Measurements from ENCODE around the gene FBLN1.

FBLN1 gene

GRCh38 chr22:45576730-45577464 is 74.2 kb downstream of the FBLN1 start (continued):
- TF ChIP-seq, protein P1, sequence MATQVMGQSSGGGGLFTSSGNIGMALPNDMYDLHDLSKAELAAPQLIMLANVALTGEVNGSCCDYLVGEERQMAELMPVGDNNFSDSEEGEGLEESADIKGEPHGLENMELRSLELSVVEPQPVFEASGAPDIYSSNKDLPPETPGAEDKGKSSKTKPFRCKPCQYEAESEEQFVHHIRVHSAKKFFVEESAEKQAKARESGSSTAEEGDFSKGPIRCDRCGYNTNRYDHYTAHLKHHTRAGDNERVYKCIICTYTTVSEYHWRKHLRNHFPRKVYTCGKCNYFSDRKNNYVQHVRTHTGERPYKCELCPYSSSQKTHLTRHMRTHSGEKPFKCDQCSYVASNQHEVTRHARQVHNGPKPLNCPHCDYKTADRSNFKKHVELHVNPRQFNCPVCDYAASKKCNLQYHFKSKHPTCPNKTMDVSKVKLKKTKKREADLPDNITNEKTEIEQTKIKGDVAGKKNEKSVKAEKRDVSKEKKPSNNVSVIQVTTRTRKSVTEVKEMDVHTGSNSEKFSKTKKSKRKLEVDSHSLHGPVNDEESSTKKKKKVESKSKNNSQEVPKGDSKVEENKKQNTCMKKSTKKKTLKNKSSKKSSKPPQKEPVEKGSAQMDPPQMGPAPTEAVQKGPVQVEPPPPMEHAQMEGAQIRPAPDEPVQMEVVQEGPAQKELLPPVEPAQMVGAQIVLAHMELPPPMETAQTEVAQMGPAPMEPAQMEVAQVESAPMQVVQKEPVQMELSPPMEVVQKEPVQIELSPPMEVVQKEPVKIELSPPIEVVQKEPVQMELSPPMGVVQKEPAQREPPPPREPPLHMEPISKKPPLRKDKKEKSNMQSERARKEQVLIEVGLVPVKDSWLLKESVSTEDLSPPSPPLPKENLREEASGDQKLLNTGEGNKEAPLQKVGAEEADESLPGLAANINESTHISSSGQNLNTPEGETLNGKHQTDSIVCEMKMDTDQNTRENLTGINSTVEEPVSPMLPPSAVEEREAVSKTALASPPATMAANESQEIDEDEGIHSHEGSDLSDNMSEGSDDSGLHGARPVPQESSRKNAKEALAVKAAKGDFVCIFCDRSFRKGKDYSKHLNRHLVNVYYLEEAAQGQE (tag by site-specific recombination; IDR thresholded peaks at IDR 0.05) = no peak
- TF ChIP-seq SALL2 (tag by site-specific recombination; IDR thresholded peaks at IDR 0.05; ENCODE audit: borderline replicate concordance) (no peak), KLF10 (tag by site-specific recombination; IDR thresholded peaks at IDR 0.05) (no peak), ZNF654 (tag by site-specific recombination; IDR thresholded peaks at IDR 0.05; ENCODE audit: low read depth) (no peak), ZNF629 (tag by site-specific recombination; IDR thresholded peaks at IDR 0.05) (no peak), ZNF501 (tag by site-specific recombination; IDR thresholded peaks at IDR 0.05) (no peak), KLF16 (tag by site-specific recombination; IDR thresholded peaks at IDR 0.05) (no peak), ZNF510 (tag by site-specific recombination; IDR thresholded peaks at IDR 0.05; ENCODE audit: insufficient replicate concordance) (no peak), ZNF549 (tag by site-specific recombination; IDR thresholded peaks at IDR 0.05) (no peak)
- TF ChIP-seq, protein P2, sequence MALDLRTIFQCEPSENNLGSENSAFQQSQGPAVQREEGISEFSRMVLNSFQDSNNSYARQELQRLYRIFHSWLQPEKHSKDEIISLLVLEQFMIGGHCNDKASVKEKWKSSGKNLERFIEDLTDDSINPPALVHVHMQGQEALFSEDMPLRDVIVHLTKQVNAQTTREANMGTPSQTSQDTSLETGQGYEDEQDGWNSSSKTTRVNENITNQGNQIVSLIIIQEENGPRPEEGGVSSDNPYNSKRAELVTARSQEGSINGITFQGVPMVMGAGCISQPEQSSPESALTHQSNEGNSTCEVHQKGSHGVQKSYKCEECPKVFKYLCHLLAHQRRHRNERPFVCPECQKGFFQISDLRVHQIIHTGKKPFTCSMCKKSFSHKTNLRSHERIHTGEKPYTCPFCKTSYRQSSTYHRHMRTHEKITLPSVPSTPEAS (tag by site-specific recombination; IDR thresholded peaks at IDR 0.05) = no peak

DNA sequence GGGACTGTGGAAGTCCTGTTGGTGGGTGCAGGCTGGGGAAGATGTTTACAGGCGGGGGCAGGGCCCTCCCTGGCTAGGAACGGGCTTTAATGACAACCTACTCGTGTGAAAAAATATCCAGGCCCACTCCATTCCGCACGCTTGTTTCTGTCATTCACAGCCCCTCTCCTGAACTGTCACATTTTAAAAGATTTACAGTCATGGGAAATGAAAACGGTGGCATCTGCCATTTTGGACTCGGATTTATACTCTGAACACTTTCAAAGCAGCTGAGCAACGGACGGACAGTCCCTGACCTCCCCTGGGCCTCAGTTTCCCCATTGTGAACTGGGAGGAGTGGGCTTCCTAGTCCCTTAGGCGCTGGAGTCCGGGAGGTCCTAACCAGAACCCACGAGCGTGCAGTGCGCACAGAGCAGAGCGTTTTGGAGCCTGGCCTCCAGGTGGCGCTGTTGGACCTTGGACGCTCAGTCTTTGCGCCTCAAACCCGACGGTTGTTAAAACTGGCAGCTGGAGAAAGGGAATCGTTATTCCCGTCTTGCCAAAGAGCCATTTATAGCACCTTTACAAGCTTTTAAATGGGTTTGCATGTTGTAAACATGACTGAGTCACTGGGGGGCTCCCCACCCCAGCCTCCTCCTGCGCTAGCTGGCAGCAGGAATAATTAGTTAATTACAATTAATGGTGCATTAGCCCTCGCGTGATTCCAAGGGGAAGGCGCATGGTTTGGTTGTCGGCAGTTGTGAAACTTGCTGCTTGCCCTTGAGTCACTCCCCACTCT is 75.3 kb downstream of the FBLN1 start:
- POLR2A ChIA-PET = interaction anchor here (0.9 kb wide), 1 partner anchor 398 kb away, joined by 3 read pairs; no protein-coding TSS in a partner anchor
- TF ChIP-seq, protein P3, sequence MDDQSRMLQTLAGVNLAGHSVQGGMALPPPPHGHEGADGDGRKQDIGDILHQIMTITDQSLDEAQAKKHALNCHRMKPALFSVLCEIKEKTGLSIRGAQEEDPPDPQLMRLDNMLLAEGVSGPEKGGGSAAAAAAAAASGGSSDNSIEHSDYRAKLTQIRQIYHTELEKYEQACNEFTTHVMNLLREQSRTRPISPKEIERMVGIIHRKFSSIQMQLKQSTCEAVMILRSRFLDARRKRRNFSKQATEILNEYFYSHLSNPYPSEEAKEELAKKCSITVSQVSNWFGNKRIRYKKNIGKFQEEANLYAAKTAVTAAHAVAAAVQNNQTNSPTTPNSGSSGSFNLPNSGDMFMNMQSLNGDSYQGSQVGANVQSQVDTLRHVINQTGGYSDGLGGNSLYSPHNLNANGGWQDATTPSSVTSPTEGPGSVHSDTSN (CRISPR knock-in tag; IDR thresholded peaks at IDR 0.05) = 0 out of 2 replicates have a peak, but pooled peaks have one; percentile 24
- TF ChIP-seq GLIS2 (tag by site-specific recombination; IDR thresholded peaks at IDR 0.05) (peak; percentile 49; the same call in 1 of the 2 replicates), ZNF23 (tag by site-specific recombination; IDR thresholded peaks at IDR 0.05; ENCODE audit: borderline replicate concordance) (no peak), ZNF16 (tag by site-specific recombination; IDR thresholded peaks at IDR 0.05; ENCODE audit: low read depth) (no peak), ZNF837 (tag by site-specific recombination; IDR thresholded peaks at IDR 0.05) (no peak), MZF1 (tag by site-specific recombination; IDR thresholded peaks at IDR 0.05; ENCODE audit: borderline replicate concordance) (no peak), ZNF423 (tag by site-specific recombination; IDR thresholded peaks at IDR 0.05) (0 out of 2 replicates have a peak, but pooled peaks have one; percentile 17), ZNF366 (tag by site-specific recombination; conservative IDR thresholded peaks at IDR 0.05) (0 out of 2 replicates have a peak, but pooled peaks have one; percentile 18), ZBTB17 (tag by site-specific recombination; IDR thresholded peaks at IDR 0.05) (peak; percentile 28; the same call in 1 of the 2 replicates), ZNF596 (tag by site-specific recombination; IDR thresholded peaks at IDR 0.05) (no peak), SP7 (tag by site-specific recombination; IDR thresholded peaks at IDR 0.05) (peak; percentile 34; the same call in 1 of the 2 replicates), ZSCAN23 (tag by site-specific recombination; IDR thresholded peaks at IDR 0.05) (no peak), ZSCAN30 (tag by site-specific recombination; IDR thresholded peaks at IDR 0.05) (peak; percentile 60; the same call in 1 of the 2 replicates), ZNF324 (tag by site-specific recombination; IDR thresholded peaks at IDR 0.05) (no peak; the same call in 1 of the 2 replicates)
- TF ChIP-seq, protein P4, sequence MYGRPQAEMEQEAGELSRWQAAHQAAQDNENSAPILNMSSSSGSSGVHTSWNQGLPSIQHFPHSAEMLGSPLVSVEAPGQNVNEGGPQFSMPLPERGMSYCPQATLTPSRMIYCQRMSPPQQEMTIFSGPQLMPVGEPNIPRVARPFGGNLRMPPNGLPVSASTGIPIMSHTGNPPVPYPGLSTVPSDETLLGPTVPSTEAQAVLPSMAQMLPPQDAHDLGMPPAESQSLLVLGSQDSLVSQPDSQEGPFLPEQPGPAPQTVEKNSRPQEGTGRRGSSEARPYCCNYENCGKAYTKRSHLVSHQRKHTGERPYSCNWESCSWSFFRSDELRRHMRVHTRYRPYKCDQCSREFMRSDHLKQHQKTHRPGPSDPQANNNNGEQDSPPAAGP (tag by site-specific recombination; IDR thresholded peaks at IDR 0.05) = 0 out of 2 replicates have a peak, but pooled peaks have one; percentile 26
- TF ChIP-seq, protein P5, sequence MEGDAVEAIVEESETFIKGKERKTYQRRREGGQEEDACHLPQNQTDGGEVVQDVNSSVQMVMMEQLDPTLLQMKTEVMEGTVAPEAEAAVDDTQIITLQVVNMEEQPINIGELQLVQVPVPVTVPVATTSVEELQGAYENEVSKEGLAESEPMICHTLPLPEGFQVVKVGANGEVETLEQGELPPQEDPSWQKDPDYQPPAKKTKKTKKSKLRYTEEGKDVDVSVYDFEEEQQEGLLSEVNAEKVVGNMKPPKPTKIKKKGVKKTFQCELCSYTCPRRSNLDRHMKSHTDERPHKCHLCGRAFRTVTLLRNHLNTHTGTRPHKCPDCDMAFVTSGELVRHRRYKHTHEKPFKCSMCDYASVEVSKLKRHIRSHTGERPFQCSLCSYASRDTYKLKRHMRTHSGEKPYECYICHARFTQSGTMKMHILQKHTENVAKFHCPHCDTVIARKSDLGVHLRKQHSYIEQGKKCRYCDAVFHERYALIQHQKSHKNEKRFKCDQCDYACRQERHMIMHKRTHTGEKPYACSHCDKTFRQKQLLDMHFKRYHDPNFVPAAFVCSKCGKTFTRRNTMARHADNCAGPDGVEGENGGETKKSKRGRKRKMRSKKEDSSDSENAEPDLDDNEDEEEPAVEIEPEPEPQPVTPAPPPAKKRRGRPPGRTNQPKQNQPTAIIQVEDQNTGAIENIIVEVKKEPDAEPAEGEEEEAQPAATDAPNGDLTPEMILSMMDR (tag by site-specific recombination; IDR thresholded peaks at IDR 0.05) = peak; percentile 92

More for the DNA sequence above, 75.3 kb downstream of the FBLN1 start:
- H3K4me3 ChIP-seq (ENCODE audit: low read depth, low read length) = no peak overlapping the region
- H3K27ac ChIP-seq (ENCODE audit: extremely low read depth, low read depth, low read length) = no peak overlapping the region
- CTCF ChIA-PET = interaction anchor here (0.5 to 2.6 kb wide), 53 partner anchors 8 to 780 kb away, joined by 3 to 23 read pairs (median 3); no protein-coding TSS in a partner anchor
- H3K9me3 ChIP-seq (ENCODE audit: control insufficient read depth, insufficient read depth, low read depth, low read length) = no peaks in the 10 kb centered on the region
- H3K36me3 ChIP-seq (ENCODE audit: control insufficient read depth in 2 of 2, insufficient read depth in 1 of 2, low read length in 2 of 2) = peaks cover 0 to 7% of the 10 kb centered on the region in 2 experiments; a peak in 1 of 3 replicates
- H3K4me1 ChIP-seq (ENCODE audit: control insufficient read depth, insufficient read depth, low read length) = no peaks in the 10 kb centered on the region

Measured in HEK293 (cell line).